ENCODE measurements around the gene CMTM2. TPM values are rescaled to one million over a fixed set of nuclear protein-coding genes. Genes with fewer than 3 reads are reported as not detected.

The CMTM2 gene
- total and polyA plus RNA-seq, 9 of the 15 experiments (the other 6 are each of a cell fraction or from before 2014, with no cell fraction given): not detected

DNA sequence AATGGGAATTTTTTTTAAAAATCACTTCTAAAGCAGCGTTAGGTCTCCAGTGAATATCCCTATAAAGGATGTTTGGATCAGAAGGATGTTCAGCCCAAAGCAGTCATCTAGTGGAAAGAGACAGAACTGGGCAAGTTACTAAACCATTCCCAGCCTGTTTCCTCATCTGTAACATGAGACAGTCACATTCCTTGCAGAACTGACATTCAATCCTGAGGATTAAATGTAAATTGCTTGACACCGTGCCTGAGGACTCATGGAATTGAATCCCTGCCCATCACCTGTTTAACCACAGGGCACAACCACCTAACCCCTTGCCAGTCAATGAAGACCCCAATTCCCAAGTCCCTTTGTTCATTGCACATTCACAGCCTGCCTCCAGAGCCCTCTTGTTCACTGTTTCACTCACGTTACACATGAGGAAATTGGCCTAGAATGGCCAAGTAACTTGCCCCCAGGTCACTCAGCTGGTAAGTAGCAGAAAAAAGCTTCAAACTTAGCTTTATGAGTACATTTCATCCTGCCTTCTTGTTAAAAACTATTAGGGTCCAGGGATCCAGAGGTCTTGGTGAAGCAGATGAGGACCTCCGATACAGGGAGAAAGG lies 1.4 kb downstream of the CMTM2 start (continued):
- TF ChIP-seq, protein P1, sequence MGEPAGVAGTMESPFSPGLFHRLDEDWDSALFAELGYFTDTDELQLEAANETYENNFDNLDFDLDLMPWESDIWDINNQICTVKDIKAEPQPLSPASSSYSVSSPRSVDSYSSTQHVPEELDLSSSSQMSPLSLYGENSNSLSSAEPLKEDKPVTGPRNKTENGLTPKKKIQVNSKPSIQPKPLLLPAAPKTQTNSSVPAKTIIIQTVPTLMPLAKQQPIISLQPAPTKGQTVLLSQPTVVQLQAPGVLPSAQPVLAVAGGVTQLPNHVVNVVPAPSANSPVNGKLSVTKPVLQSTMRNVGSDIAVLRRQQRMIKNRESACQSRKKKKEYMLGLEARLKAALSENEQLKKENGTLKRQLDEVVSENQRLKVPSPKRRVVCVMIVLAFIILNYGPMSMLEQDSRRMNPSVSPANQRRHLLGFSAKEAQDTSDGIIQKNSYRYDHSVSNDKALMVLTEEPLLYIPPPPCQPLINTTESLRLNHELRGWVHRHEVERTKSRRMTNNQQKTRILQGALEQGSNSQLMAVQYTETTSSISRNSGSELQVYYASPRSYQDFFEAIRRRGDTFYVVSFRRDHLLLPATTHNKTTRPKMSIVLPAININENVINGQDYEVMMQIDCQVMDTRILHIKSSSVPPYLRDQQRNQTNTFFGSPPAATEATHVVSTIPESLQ (CRISPR knock-in tag; IDR thresholded peaks at IDR 0.05): no peak

DNA sequence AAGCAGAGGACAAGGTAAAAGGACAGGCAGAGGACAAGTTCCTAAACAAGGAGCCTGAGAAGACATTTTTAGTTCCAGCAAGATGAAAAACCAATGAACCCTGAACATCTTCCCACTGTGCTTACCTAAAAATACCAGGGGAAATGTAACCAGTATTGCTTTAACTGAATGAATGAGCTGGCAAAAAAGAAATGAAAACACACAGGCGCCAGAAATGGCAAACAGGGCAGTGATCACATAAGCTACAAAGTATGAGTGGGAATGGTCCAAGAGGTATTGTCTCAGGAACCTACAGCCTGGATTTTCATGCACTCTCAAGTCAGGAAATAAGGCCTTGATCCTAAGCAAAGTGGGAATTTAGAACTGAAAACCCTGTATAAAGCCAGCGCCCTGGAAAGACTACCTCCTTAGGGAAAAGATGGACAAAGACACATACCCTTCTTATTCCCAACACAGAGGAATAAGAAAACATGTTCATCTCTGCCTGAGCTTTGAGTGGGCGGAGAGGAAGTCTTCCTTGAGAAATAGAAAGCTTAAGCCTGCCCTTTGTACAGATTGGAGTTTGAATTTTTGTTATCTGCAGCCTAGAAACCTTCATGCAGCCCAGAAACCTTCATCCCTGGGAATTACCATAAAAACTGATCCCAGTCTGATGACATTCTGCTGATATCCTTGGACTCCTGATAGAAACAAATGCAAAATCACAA lies 2.1 kb downstream of the CMTM2 start:
- BruUV-seq (replicated peaks): no TSS peak
- H3K79me2 ChIP-seq (ENCODE audit: control insufficient read depth, insufficient read depth, low read length): no peaks in the 10 kb centered on the region
- CTCF ChIA-PET (ENCODE audit: low intra/inter-chr PET ratio): no interaction called here
- no peak for ATAC-seq
- POLR2A ChIA-PET: interaction anchor here (1.0 kb wide), 2 partner anchors 9 to 12 kb away, joined by 3 to 4 read pairs; no protein-coding TSS in a partner anchor
- TF ChIP-seq, protein P2, sequence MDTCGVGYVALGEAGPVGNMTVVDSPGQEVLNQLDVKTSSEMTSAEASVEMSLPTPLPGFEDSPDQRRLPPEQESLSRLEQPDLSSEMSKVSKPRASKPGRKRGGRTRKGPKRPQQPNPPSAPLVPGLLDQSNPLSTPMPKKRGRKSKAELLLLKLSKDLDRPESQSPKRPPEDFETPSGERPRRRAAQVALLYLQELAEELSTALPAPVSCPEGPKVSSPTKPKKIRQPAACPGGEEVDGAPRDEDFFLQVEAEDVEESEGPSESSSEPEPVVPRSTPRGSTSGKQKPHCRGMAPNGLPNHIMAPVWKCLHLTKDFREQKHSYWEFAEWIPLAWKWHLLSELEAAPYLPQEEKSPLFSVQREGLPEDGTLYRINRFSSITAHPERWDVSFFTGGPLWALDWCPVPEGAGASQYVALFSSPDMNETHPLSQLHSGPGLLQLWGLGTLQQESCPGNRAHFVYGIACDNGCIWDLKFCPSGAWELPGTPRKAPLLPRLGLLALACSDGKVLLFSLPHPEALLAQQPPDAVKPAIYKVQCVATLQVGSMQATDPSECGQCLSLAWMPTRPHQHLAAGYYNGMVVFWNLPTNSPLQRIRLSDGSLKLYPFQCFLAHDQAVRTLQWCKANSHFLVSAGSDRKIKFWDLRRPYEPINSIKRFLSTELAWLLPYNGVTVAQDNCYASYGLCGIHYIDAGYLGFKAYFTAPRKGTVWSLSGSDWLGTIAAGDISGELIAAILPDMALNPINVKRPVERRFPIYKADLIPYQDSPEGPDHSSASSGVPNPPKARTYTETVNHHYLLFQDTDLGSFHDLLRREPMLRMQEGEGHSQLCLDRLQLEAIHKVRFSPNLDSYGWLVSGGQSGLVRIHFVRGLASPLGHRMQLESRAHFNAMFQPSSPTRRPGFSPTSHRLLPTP (IDR thresholded peaks at IDR 0.05; ENCODE audit: borderline replicate concordance, extremely low read depth, insufficient read length): no peak
- TF ChIP-seq TCF3 (CRISPR knock-in tag; IDR thresholded peaks at IDR 0.05) (no peak), NR3C1 (CRISPR knock-in tag; IDR thresholded peaks at IDR 0.05) (no peak), CXXC5 (CRISPR knock-in tag; IDR thresholded peaks at IDR 0.05) (no peak), NFATC3 (IDR thresholded peaks at IDR 0.05) (no peak), PCBP1 (IDR thresholded peaks at IDR 0.05; ENCODE audit: low read depth, low read length, poor library complexity, severe bottlenecking) (no peak), EGR1 (conservative IDR thresholded peaks at IDR 0.05) (peak; percentile 58), ERF (CRISPR knock-in tag; IDR thresholded peaks at IDR 0.05) (no peak)
- TF ChIP-seq, protein P3, sequence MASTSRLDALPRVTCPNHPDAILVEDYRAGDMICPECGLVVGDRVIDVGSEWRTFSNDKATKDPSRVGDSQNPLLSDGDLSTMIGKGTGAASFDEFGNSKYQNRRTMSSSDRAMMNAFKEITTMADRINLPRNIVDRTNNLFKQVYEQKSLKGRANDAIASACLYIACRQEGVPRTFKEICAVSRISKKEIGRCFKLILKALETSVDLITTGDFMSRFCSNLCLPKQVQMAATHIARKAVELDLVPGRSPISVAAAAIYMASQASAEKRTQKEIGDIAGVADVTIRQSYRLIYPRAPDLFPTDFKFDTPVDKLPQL (IDR thresholded peaks at IDR 0.05; ENCODE audit: extremely low read depth, insufficient read length): no peak
- no peak for DNase-seq (ENCODE audit: extremely low read depth in 1 of 4, low spot score in 3 of 4)
- intact Hi-C loops (cut with micrococcal nuclease): no loop called here
- FAIRE-seq: no peak
- in situ Hi-C loops (cut with MboI): no loop called here
- H3K9ac ChIP-seq (ENCODE audit: insufficient read depth in 1 of 2, low read depth in 2 of 2, low read length in 2 of 2): no peak overlapping the region
- no peak overlapping the region for H3K4me3 ChIP-seq
- H4K20me1 ChIP-seq (replicated peaks; ENCODE audit: control insufficient read depth, insufficient read depth, low read length): no peaks in the 10 kb centered on the region
- 15% methylated on average over 3 of the region's 3 CpGs for WGBS (ENCODE audit: insufficient coverage, low coverage, missing lambda C conversion rate)
- no peaks in the 10 kb centered on the region for H3K9me3 ChIP-seq (replicated peaks; ENCODE audit: control insufficient read depth, insufficient read depth, low read depth, low read length)
- peaks cover 0 to 9% of the 10 kb centered on the region in 2 experiments; a peak in 3 of 5 replicates for H3K4me1 ChIP-seq (replicated peaks in 1 of 2; ENCODE audit: control insufficient read depth in 2 of 2, insufficient read depth in 2 of 2, low read length in 2 of 2)
- H3K4me2 ChIP-seq (ENCODE audit: insufficient read depth, low read length): no peak overlapping the region
- H3K36me3 ChIP-seq (ENCODE audit: control insufficient read depth, insufficient read depth, low read length): no peaks in the 10 kb centered on the region
- peaks cover 4 to 16% of the 10 kb centered on the region in 2 experiments; a peak in 4 of 5 replicates for H3K27me3 ChIP-seq (ENCODE audit: control insufficient read depth in 2 of 2, insufficient read depth in 2 of 2, low read length in 2 of 2)
- no peaks in the 10 kb centered on the region for H3K9me1 ChIP-seq (ENCODE audit: control insufficient read depth, insufficient read depth, low read length)
- H2AFZ ChIP-seq (ENCODE audit: low read depth, low read length): no peak overlapping the region
- no peak overlapping the region for H3K27ac ChIP-seq (ENCODE audit: extremely low read depth, low read depth, low read length)

Data from K562 (cell line).